Stimulated activated CD8-positive, alpha-beta memory T cell treated with anti-CD3 and anti-CD28 coated beads, Interleukin-12 subunit alpha, Interleukin-12 subunit beta, amount 100 ng/mL, for 4 hours (primary cell): ENCODE measurements around the gene TF.

Experiments
- DNase-seq: peaks from one replicate; pipeline ENCODE4 v3.0.0-alpha.2; 2020; ENCODE audit warnings: low read depth

Gene TF

DNA sequence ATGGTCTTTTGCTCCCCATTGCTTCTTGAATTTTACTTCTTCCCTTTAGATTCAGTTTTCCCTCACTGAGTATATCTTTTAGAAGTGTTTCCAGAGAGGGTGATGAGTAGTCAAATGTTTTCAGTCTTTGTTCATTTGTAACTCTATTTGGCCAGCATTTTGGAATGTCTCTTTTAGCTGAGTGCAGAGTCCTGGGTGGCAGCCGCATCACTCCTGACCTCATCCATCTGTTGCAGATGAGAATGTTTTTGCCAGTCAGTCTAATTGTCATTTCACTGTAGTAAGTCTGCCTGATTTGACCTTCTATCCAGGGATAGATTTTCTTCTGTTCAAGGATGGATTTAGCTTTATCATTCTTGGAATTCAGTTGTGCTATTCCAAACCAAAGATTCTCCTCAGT lies 66.7 kb downstream of the TF start:
- DNase-seq: no peak

- DNase-seq: no peak
Measured at GRCh38 chr3:133815386-133815785, 69.2 kb downstream of the TF start.

GRCh38 chr3:133820129-133820528 lies 73.9 kb downstream of the TF start:
- DNase-seq: no peak

- no peak for DNase-seq
Measured at GRCh38 chr3:133820889-133821675, 74.9 kb downstream of the TF start.

DNA sequence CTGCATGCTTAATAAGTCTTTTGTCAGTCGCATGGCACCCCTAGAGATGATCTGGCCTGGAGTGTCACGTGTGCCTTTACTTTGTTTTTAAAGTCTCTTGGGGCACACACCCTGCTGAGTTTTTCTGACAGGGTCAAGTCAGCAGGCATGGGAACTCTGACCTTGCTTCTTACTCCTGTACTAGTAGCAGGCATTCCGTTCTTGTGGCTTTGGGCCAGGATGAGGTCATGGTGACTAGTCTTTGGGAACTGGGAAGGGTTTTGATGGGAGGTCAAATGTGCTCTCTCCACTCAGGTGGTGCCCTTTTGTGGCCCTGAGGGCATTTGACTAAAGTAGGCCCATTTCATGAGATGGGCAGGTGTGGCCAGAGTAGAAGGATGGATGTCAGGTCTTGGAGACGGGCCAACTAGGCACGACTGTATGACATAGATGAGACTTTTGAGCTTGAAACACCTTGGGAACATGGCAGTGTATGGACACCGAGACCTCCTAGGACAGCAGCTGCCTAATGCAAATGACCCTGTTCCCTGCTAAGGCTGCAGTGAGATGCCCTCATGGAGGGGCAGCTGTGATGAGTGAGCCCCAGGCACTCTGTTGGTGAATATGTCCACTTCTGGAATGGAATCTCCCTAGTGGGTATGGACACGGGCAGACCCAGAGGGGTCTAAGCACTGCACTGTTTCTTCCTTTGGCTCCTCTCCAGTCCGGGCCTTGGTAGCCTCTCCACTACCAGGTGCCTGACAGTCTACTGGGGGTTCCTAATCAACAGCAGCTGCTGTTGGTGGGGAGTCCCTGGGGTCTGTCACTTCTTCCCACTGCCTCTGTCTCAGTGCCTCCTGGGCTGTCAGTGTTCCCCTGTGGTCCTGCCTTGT lies 75.8 kb downstream of the TF start:
- no peak for DNase-seq

- no peak for DNase-seq
Measured at GRCh38 chr3:133824961-133825485, 78.8 kb downstream of the TF start.

- no peak for DNase-seq
Measured at GRCh38 chr3:133825969-133826727, 80.0 kb downstream of the TF start.

GRCh38 chr3:133827136-133827535 lies 80.9 kb downstream of the TF start:
- DNase-seq: no peak

DNA sequence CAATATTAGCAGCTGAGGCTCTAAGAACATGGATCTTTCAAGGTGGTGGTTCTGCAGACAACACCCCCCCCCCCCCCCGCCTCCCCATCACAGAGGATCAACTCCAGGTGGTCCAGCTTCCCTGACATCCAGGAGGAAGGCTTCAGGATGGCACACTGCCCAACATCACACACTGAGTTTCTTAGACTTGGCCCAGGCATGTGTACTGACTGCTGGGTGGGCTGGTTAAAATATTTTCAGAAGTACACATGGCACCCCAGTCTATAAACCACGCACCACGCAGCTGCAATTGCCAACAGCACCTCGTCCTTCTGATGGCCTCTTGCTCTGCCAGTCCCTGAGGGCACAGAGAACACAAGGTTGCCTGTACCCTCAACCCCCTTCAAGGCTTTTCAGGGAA lies 81.5 kb downstream of the TF start:
- no peak for DNase-seq

DNA sequence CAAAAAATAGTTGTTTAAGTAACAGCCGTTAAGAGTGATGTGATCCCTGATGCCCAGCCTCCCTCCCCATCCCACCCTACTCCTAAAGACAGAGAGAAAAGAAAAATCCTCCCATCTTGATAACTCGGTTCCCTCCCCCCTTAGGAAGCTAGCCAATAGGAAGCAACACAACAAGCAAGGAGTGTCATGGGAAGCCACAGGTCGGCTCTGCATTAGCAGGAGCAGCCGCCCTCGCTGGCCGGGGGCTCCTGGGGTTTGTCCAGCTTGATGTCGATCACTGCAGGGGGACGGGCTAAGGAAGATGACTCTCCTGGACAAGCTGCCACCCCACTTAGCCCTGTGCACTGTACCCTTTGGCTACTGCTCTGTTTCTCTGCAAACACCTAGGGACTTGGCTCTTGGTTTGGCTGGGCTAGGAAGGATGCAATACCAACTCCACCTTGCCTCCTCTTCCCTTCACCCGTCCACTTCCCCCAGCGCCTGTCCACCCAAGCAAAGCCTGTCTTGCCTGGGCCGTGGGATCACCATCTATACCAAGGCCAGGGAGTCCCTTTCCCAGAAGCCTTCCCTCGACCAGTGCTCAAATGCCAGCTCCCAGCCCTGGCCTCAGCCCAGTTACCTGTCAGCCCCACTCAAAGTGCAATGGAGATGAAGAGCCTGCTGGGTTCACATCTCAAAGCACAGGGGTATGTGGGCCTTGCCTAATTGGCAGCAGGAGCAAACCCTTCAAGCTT lies 82.5 kb downstream of the TF start:
- DNase-seq: no peak

DNA sequence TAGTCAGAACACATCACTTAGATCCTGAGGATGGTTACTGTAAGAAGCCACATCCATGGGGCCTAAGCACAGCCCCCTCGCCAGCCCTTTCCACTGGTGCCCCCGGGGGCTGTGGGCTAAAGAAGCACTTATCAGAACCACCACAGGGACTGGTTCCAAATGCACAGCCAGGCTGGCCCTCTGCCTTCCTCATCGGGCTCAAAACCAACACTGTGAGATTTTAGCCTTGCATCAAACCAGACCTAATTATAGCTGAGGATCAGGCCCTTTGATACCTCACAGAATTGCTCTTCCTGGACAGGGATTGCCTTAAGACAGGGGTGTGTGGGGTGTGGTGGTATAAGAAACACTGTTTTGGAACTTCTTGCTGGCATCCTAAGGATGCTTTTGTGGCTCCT lies 83.1 kb downstream of the TF start:
- DNase-seq: no peak

GRCh38 chr3:133830071-133830470 lies 83.9 kb downstream of the TF start:
- no peak for DNase-seq

GRCh38 chr3:133831966-133832801 lies 86.0 kb downstream of the TF start:
- no peak for DNase-seq

DNA sequence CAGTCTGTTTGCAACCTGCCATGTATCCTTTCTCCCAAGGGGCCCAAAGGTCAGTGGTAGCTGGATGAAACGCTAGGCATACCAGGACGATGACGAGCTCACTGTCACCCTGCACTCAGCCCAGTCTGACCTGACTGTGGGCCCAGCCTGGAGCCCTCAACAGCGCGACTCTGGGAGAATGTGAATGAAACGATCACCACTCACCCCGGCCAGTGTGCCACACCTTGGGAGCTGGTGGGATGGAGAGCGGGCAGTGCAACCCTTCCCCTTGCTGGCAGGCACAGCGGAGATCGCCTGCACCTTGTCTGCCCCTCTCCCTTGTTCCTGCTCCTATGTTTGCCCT lies 86.6 kb downstream of the TF start:
- DNase-seq: no peak

- no peak for DNase-seq
Measured at GRCh38 chr3:133833267-133833666, 87.1 kb downstream of the TF start.

- no peak for DNase-seq
Measured at GRCh38 chr3:133833880-133834620, 87.9 kb downstream of the TF start.

DNA sequence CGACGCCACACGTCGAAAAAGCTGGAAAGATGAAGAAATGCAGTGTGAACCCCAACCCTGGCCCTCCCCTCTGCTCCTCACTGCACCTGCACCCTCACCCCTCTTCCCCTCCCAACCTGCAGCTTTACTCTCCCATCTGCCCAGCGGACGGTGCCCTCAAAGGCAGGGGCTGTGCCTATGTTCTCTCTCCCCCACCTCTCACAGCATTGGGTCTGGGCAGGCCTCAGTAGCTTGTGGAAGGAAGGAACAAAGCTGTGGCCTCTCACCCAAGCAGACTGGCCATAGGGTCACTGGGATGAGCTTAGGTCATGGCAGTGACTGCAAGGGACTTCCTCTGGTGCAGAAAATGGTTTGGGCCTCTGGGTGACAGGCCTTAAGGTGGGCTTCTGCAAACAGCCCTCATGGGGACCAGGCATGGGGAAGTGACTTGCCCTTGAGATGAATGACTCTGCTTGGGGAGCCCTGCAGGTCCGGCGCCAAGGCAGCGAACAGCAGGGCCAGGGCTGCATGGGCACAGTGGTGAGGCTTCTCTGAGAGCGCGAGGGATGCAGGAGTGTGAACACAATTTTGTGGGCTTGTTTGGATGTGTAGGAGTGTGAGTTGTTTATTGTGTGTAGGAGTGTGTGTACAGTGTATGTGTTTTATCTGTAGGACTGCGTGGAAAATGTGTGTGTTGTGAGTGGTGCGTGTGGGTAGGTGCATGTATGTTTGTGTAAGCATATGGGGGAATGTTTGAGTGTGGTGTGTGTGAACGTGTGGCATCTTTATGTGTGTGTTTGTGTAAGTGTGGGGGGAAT lies 88.6 kb downstream of the TF start:
- DNase-seq: no peak

DNA sequence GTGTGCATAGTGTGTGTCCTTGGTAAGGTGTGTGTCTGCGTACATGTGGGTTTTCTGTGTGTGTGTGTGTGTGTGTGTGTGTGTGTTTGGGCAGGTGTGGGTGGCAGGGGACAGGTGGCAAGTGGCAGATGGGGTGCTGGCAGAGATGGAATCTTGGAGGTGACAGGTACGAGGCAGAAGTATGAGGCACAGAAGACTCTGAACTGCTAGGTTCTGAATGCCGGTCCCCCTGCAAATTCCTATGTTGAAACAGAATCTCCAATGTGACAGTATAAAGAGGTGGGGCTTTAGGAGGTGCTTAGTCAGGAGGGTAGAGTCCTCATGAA lies 89.2 kb downstream of the TF start:
- DNase-seq: no peak

DNA sequence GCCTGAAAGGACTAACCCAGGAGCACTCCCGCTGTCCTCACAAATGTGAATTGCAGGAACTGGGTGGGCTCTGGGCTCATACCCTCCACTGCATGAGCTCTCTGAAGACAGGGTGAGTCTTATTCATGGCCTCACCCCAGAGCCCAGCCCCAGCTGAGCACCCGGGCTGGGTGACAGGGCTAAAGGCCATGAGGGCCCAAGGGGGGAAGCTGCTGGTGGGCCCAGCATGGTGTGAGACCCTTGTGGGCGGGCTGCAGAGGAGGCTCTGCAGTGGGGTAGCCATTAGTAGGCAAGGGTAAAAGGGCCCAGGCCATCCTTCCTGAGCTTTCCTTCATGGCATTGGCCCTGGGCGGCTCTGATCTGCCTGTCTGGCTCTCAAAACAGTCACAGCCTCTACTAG lies 89.8 kb downstream of the TF start:
- DNase-seq: no peak
